Uterus (tissue), 2 donors: ENCODE results near the gene SLC2A10.

ENCODE experiments used
- CTCF ChIP-seq, 4 experiments: fragments of 200-600 bp in 2 of 4; fragments of 450-650 bp in 2 of 4; sonication (generic) in 2 of 4; IDR thresholded peaks; one replicate each; pipeline ENCODE4 v1.5.1; 2016 to 2019; ENCODE audit warnings: antibody characterized with exemption in 4 of 4, mild to moderate bottlenecking in 2 of 4, moderate library complexity in 1 of 4
- POLR2A ChIP-seq, 2 donors: fragments of 450-650 bp; IDR thresholded peaks; one replicate each; pipeline ENCODE4 v1.6.1; 2016; ENCODE audit warnings: antibody characterized with exemption in 2 of 2, mild to moderate bottlenecking in 1 of 2, moderate library complexity in 1 of 2

- TF ChIP-seq CTCF (IDR thresholded peaks at IDR 0.05), result no peak
- no peak for TF ChIP-seq POLR2A (IDR thresholded peaks at IDR 0.05)
Measured at GRCh38 chr20:46695892-46696291, 13.6 kb upstream of the SLC2A10 start.
